Peyer's patch (tissue), 4 donors: ENCODE results near the gene PCDH12. TPM values are rescaled to one million over a fixed set of nuclear protein-coding genes. Genes with fewer than 3 reads are reported as not detected.

Experiments used
- DNase-seq, 3 donors: peaks; one replicate each; pipeline ENCODE4 v3.0.0-alpha.2; 2017 to 2019
- H3K27ac ChIP-seq, 4 donors: fragments of 200-600 bp; sonication (generic); one replicate each; pipeline ENCODE4 v1.5.1; 2016 to 2019
- H3K27me3 ChIP-seq, 2 donors: fragments of 200-600 bp; sonication (generic); one replicate each; pipeline ENCODE4 v1.5.1; 2019
- H3K36me3 ChIP-seq, 3 donors: fragments of 200-600 bp; sonication (generic); one replicate each; pipeline ENCODE4 v1.5.1; 2016 to 2019
- H3K4me1 ChIP-seq, 4 donors: fragments of 200-600 bp; sonication (generic); one replicate each; pipeline ENCODE4 v1.5.1; 2016 to 2019
- H3K4me3 ChIP-seq, 4 donors: fragments of 200-600 bp; sonication (generic); 1 replicate in 3 of 4; 2 replicates in 1 of 4; pipeline ENCODE4 v1.5.1; 2016 to 2019; ENCODE audit warnings: mild to moderate bottlenecking in 1 of 4
- H3K9me3 ChIP-seq, 4 donors: fragments of 200-600 bp; sonication (generic); one replicate each; pipeline ENCODE4 v1.5.1; 2016 to 2019; ENCODE audit warnings: mild to moderate bottlenecking in 1 of 4
- POLR2A ChIP-seq, 2 donors: fragments of 450-650 bp; IDR thresholded peaks; one replicate each; pipeline ENCODE4 v1.5.1; 2017; ENCODE audit warnings: antibody characterized with exemption in 2 of 2, mild to moderate bottlenecking in 2 of 2, moderate library complexity in 2 of 2
- total RNA-seq, 4 donors: library from RNA; depleted of rRNA; stranded (reverse); fragments of >200 nt; gene quantifications; one replicate each; pipeline ENCODE4 v1.1.0, GENCODE V29; 2016
- TF ChIP-seq, protein P1 (sequence below), 6 experiments: fragments of 450-650 bp in 4 of 6; fragments of 200-600 bp in 2 of 6; sonication (generic) in 1 of 6; IDR thresholded peaks; one replicate each; pipeline ENCODE4 v1.5.1; 2017 to 2019; ENCODE audit warnings: antibody characterized with exemption in 6 of 6, mild to moderate bottlenecking in 3 of 6, moderate library complexity in 1 of 6

Gene PCDH12
- total RNA-seq, 4 donors from 2014 or later: 0.53 to 1.7 (median 1.1) TPM

DNA sequence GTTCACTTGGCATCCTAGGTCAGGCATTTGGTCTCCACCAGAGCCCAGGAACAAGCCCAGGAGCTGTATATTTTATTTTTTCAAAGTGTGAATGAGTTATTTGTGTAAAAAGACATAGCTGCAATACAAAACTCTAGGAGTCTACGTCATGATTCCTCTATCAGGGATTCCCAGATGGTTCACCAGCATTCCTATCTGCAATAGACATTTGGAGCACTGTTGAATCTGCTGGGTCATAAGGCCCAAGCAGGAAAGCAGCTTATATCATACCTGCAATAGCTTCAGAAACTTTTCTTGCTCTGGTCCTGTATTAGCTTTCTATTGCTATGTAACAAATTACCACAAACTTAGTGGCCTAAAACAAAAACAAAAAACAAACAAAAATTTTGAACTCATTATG, 51.0 kb downstream of the PCDH12 start:
- TF ChIP-seq POLR2A (IDR thresholded peaks at IDR 0.05): no peak
- TF ChIP-seq, protein P1, sequence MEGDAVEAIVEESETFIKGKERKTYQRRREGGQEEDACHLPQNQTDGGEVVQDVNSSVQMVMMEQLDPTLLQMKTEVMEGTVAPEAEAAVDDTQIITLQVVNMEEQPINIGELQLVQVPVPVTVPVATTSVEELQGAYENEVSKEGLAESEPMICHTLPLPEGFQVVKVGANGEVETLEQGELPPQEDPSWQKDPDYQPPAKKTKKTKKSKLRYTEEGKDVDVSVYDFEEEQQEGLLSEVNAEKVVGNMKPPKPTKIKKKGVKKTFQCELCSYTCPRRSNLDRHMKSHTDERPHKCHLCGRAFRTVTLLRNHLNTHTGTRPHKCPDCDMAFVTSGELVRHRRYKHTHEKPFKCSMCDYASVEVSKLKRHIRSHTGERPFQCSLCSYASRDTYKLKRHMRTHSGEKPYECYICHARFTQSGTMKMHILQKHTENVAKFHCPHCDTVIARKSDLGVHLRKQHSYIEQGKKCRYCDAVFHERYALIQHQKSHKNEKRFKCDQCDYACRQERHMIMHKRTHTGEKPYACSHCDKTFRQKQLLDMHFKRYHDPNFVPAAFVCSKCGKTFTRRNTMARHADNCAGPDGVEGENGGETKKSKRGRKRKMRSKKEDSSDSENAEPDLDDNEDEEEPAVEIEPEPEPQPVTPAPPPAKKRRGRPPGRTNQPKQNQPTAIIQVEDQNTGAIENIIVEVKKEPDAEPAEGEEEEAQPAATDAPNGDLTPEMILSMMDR (IDR thresholded peaks at IDR 0.05): no peak
- Histone ChIP-seq H3K9me3 (no peaks in the 10 kb centered on the region), H3K4me3 (no peak overlapping the region), H3K36me3 (no peaks in the 10 kb centered on the region), H3K27ac (no peak overlapping the region), H3K27me3 (no peaks in the 10 kb centered on the region), H3K4me1 (no peaks in the 10 kb centered on the region)
- no peak for DNase-seq

DNA sequence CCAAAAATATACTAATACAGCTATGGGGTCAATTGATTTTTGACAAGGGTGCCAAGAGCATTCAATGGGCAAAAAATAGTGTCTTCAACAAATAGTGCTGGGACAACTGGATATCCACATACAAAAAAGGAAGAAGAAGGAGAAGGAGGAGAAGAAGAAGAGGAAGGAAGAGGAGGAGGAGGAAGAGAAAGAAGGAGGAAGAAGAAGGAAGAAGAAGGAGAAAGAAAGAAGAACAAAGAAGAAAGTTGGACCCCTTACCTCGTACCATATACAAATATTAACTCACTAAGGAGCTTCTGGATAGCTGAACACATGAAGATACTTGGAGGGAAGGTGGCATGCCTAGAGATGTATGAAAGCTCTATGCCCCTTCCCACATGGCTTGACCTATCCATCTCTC, 51.5 kb downstream of the PCDH12 start:
- no peaks in the 10 kb centered on the region for H3K27me3 ChIP-seq
- DNase-seq: no peak
- TF ChIP-seq, protein P1 (IDR thresholded peaks at IDR 0.05): no peak
- TF ChIP-seq POLR2A (IDR thresholded peaks at IDR 0.05): no peak

DNA sequence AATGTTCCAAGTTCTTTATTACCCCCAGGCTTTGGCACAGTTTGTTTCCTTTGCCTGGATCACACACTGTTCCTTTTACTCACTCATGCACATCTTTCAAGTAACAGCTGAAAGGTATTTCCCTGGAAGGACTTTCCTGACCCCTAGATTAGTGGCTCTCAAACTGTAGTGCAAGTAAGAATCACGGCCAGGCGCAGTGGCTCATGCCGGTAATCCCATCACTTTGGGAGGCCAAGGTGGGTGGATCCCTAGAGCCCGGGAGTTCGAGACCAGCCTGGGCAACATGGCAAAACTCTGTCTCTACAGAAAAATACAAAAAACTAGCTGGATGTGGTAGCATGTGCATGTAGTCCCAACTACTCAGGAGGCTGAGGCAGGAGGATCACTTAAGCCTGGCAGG, 53.5 kb downstream of the PCDH12 start:
- Histone ChIP-seq H3K4me1 (no peaks in the 10 kb centered on the region), H3K36me3 (no peaks in the 10 kb centered on the region), H3K4me3 (no peak overlapping the region), H3K27me3 (no peaks in the 10 kb centered on the region), H3K9me3 (no peaks in the 10 kb centered on the region), H3K27ac (no peak overlapping the region)
- TF ChIP-seq, protein P1 (IDR thresholded peaks at IDR 0.05): no peak
- no peak for TF ChIP-seq POLR2A (IDR thresholded peaks at IDR 0.05)
- no peak for DNase-seq

More for the DNA sequence above, 51.5 kb downstream of the PCDH12 start:
- Histone ChIP-seq H3K4me3 (no peak overlapping the region), H3K4me1 (no peaks in the 10 kb centered on the region), H3K36me3 (no peaks in the 10 kb centered on the region), H3K27ac (no peak overlapping the region), H3K9me3 (no peaks in the 10 kb centered on the region)

DNA sequence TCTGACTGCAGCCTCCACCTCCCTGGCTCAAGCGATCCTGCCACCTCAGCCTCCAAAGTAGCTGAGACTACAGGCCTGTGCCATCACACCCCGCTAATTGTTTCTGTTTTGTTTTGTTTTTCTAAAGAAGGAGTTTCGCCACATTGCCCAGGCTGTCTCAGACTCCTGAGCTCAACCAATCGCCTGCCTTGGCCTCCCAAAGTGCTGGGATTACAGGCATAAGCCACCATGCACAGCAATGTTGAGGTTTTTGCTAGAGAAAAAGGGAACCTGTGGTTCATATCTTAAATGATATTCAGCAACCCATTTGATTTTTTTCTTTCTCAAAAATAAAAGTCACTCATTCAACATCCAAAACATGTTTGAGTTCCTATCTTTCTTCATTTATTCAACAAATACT, 54.7 kb downstream of the PCDH12 start:
- H3K4me3 ChIP-seq: no peak overlapping the region
- no peaks in the 10 kb centered on the region for H3K4me1 ChIP-seq
- H3K27ac ChIP-seq: no peak overlapping the region
- H3K27me3 ChIP-seq: no peaks in the 10 kb centered on the region
- H3K36me3 ChIP-seq: no peaks in the 10 kb centered on the region
- no peak for DNase-seq
- H3K9me3 ChIP-seq: no peaks in the 10 kb centered on the region
- TF ChIP-seq, protein P1 (IDR thresholded peaks at IDR 0.05): no peak
- TF ChIP-seq POLR2A (IDR thresholded peaks at IDR 0.05): no peak

DNA sequence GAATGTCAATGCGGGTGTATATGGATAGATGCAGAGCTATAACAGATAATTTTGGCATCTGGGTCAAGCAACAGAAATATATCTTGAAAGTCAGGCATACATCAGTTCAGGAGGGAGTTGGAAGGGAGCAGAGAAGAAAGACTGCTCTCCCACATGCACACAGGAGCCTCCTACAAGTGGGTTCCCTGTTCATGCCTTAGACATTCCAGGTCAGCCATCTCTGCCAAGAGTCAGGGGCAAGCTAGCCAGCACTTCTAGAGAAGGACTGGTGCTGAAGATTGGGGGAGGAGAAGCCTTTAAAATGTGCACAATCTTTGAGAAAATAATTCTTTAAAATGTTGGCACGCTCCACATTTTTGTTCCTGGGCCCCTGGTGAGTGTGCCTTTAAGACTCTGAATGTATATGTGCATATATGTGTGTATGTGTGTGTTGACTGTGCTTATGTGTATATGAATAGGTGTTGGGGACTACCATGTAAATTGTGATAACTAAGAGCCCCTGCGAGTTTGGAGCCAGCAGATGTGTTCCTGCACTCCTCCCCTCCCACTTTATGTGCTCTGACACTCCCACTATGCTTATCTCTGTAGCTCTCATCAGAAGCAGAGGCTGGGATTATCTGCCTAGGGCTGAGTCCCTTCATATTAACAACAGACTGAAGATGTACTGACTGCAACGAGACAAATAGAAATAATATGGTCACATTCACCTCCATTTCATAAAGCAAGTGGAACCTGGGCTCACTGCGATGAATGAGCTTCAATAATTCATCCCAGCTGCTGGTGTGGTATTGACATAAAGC, 55.8 kb downstream of the PCDH12 start:
- no peak for DNase-seq
- Histone ChIP-seq H3K36me3 (no peaks in the 10 kb centered on the region), H3K4me3 (no peak overlapping the region), H3K27me3 (no peaks in the 10 kb centered on the region), H3K9me3 (no peaks in the 10 kb centered on the region), H3K27ac (no peak overlapping the region), H3K4me1 (no peaks in the 10 kb centered on the region)
- TF ChIP-seq POLR2A (IDR thresholded peaks at IDR 0.05): no peak
- TF ChIP-seq, protein P1 (IDR thresholded peaks at IDR 0.05): no peak
